Renal pelvis (tissue), 4 donors: ENCODE data around the gene SBSN. TPM values are rescaled to one million over a fixed set of nuclear protein-coding genes. Genes with fewer than 3 reads are reported as not detected.

ENCODE experiments used
- DNase-seq: peaks from one replicate; pipeline ENCODE4 v3.0.0-alpha.2; 2013
- polyA plus RNA-seq, 3 donors: library from polyadenylated mRNA; unstranded; fragments of 120-200 nt; gene quantifications; one replicate each; pipeline ENCODE4 v1.2.1, GENCODE V29; 2013; ENCODE audit not compliant: insufficient read length in 3 of 3

The SBSN gene
- polyA plus RNA-seq, 3 donors: not detected

GRCh38 chr19:35533822-35534392, 5.8 kb upstream of the SBSN start:
- no peak for DNase-seq

- DNase-seq: no peak
These were observed 5.2 kb upstream of the SBSN start, which contains the start of gene GAPDHS for GRCh38 chr19:35533201-35533821. TSS of gene GAPDHS (plus strand) at chr19:35533456. CDS start at chr19:35533528, 72 bp downstream.

GRCh38 chr19:35531291-35531690, 3.2 kb upstream of the SBSN start:
- DNase-seq: no peak

GRCh38 chr19:35529241-35530218, 1.4 kb upstream of the SBSN start:
- no peak for DNase-seq

GRCh38 chr19:35525873-35526272, 2.2 kb downstream of the SBSN start:
- no peak for DNase-seq

- no peak for DNase-seq
These were observed 3.8 kb downstream of the SBSN start for GRCh38 chr19:35524181-35524837.

- DNase-seq: no peak
These were observed 5.3 kb downstream of the SBSN start for GRCh38 chr19:35522745-35523327.

- DNase-seq: no peak
These were observed 6.9 kb downstream of the SBSN start for GRCh38 chr19:35521124-35521743.

- DNase-seq: no peak
These were observed 8.8 kb downstream of the SBSN start for GRCh38 chr19:35519291-35519690.

- DNase-seq: no peak
These were observed 9.8 kb downstream of the SBSN start for GRCh38 chr19:35518313-35518712.

- no peak for DNase-seq
These were observed 10.8 kb downstream of the SBSN start for GRCh38 chr19:35517342-35517741.

- no peak for DNase-seq
These were observed 11.8 kb downstream of the SBSN start for GRCh38 chr19:35516310-35516709.

GRCh38 chr19:35514282-35514809, 13.8 kb downstream of the SBSN start:
- DNase-seq: peak; percentile 23

GRCh38 chr19:35513628-35514281, 14.4 kb downstream of the SBSN start, which contains the start of gene DMKN:
TSS of gene DMKN (minus strand) at chr19:35513649. CDS start at chr19:35513475, 174 bp downstream.
- DNase-seq: no peak

- no peak for DNase-seq
These were observed 15.1 kb downstream of the SBSN start for GRCh38 chr19:35512831-35513627.

- no peak for DNase-seq
These were observed 16.8 kb downstream of the SBSN start for GRCh38 chr19:35511337-35511736.

GRCh38 chr19:35510626-35510964, 17.5 kb downstream of the SBSN start:
- DNase-seq: no peak

- peak; percentile 89 for DNase-seq
These were observed 18.1 kb downstream of the SBSN start for GRCh38 chr19:35509861-35510625.
